ENCODE results near the gene CSGALNACT2.

Gene CSGALNACT2

GRCh38 chr10:43224321-43224720 is 86.1 kb downstream of the CSGALNACT2 start:
- Histone ChIP-seq H3K9ac (ENCODE audit: low read length) (no peak overlapping the region), H2AFZ (ENCODE audit: low read depth, low read length) (no peak overlapping the region), H3K27ac (ENCODE audit: low read length) (no peak overlapping the region), H3K79me2 (ENCODE audit: low read length) (no peaks in the 10 kb centered on the region), H4K20me1 (ENCODE audit: insufficient read depth, low read length) (no peaks in the 10 kb centered on the region), H3K9me3 (ENCODE audit: insufficient read depth, low read length) (no peaks in the 10 kb centered on the region), H3K4me2 (ENCODE audit: low read length) (no peak overlapping the region), H3K27me3 (ENCODE audit: low read depth, low read length) (0 out of 2 replicates have a peak, but pooled peaks cover 3% of the 10 kb centered on the region), H3K36me3 (replicated peaks; ENCODE audit: low read depth, low read length) (no peaks in the 10 kb centered on the region), H3K4me1 (ENCODE audit: low read length) (peaks cover 8% of the 10 kb centered on the region), H3K4me3 (ENCODE audit: low read length) (no peak overlapping the region)
- no peak for TF ChIP-seq EZH2phosphoT487 (IDR thresholded peaks at IDR 0.05; ENCODE audit: low read depth)
- TF ChIP-seq CTCF (IDR thresholded peaks at IDR 0.05; ENCODE audit: low read depth, low read length): no peak

- Histone ChIP-seq H3K27ac (ENCODE audit: low read length) (no peak overlapping the region), H3K9ac (ENCODE audit: low read length) (no peak overlapping the region), H3K4me3 (ENCODE audit: low read length) (no peak overlapping the region), H3K36me3 (replicated peaks; ENCODE audit: low read depth, low read length) (no peaks in the 10 kb centered on the region), H3K27me3 (ENCODE audit: low read depth, low read length) (0 out of 2 replicates have a peak, but pooled peaks cover 3% of the 10 kb centered on the region), H3K9me3 (ENCODE audit: insufficient read depth, low read length) (no peaks in the 10 kb centered on the region), H2AFZ (ENCODE audit: low read depth, low read length) (no peak overlapping the region), H3K4me1 (ENCODE audit: low read length) (peaks cover 8% of the 10 kb centered on the region), H4K20me1 (ENCODE audit: insufficient read depth, low read length) (no peaks in the 10 kb centered on the region), H3K79me2 (ENCODE audit: low read length) (no peaks in the 10 kb centered on the region), H3K4me2 (ENCODE audit: low read length) (no peak overlapping the region)
- TF ChIP-seq CTCF (IDR thresholded peaks at IDR 0.05; ENCODE audit: low read depth, low read length) (no peak), EZH2phosphoT487 (IDR thresholded peaks at IDR 0.05; ENCODE audit: low read depth) (no peak)
Observed at GRCh38 chr10:43225004-43225786, 87.0 kb downstream of the CSGALNACT2 start.

- no peaks in the 10 kb centered on the region for H3K79me2 ChIP-seq (ENCODE audit: low read length)
- no peaks in the 10 kb centered on the region for H3K9me3 ChIP-seq (ENCODE audit: insufficient read depth, low read length)
- TF ChIP-seq EZH2phosphoT487 (IDR thresholded peaks at IDR 0.05; ENCODE audit: low read depth): no peak
- no peak for TF ChIP-seq CTCF (IDR thresholded peaks at IDR 0.05; ENCODE audit: low read depth, low read length)
- H3K4me2 ChIP-seq (ENCODE audit: low read length): no peak overlapping the region
- H3K4me3 ChIP-seq (ENCODE audit: low read length): no peak overlapping the region
- H4K20me1 ChIP-seq (ENCODE audit: insufficient read depth, low read length): no peaks in the 10 kb centered on the region
- 0 out of 2 replicates have a peak, but pooled peaks cover 3% of the 10 kb centered on the region for H3K27me3 ChIP-seq (ENCODE audit: low read depth, low read length)
- no peak overlapping the region for H2AFZ ChIP-seq (ENCODE audit: low read depth, low read length)
- H3K27ac ChIP-seq (ENCODE audit: low read length): no peak overlapping the region
- no peaks in the 10 kb centered on the region for H3K36me3 ChIP-seq (replicated peaks; ENCODE audit: low read depth, low read length)
- H3K9ac ChIP-seq (ENCODE audit: low read length): no peak overlapping the region
- H3K4me1 ChIP-seq (ENCODE audit: low read length): peaks cover 7% of the 10 kb centered on the region
Observed at GRCh38 chr10:43225787-43226153, 87.5 kb downstream of the CSGALNACT2 start.

GRCh38 chr10:43226441-43226840 is 88.2 kb downstream of the CSGALNACT2 start:
- Histone ChIP-seq H3K9ac (ENCODE audit: low read length) (no peak overlapping the region), H3K36me3 (replicated peaks; ENCODE audit: low read depth, low read length) (no peaks in the 10 kb centered on the region), H3K4me2 (ENCODE audit: low read length) (no peak overlapping the region), H4K20me1 (ENCODE audit: insufficient read depth, low read length) (no peaks in the 10 kb centered on the region), H3K27me3 (ENCODE audit: low read depth, low read length) (0 out of 2 replicates have a peak, but pooled peaks cover 3% of the 10 kb centered on the region), H3K9me3 (ENCODE audit: insufficient read depth, low read length) (no peaks in the 10 kb centered on the region), H3K27ac (ENCODE audit: low read length) (no peak overlapping the region), H3K4me3 (ENCODE audit: low read length) (no peak overlapping the region), H3K4me1 (ENCODE audit: low read length) (peaks cover under 1% of the 10 kb centered on the region; the same call in 1 of the 2 replicates), H3K79me2 (ENCODE audit: low read length) (no peaks in the 10 kb centered on the region), H2AFZ (ENCODE audit: low read depth, low read length) (no peak overlapping the region)
- no peak for TF ChIP-seq CTCF (IDR thresholded peaks at IDR 0.05; ENCODE audit: low read depth, low read length)
- no peak for TF ChIP-seq EZH2phosphoT487 (IDR thresholded peaks at IDR 0.05; ENCODE audit: low read depth)

Data from OCI-LY3 (cell line).